GM12865 (cell line): ENCODE data around the gene TBC1D8.
"Not testable (repeated sequence)": the region's sequence is repeated elsewhere in the genome, so short reads cannot be mapped to it uniquely, and the experiment has no call there.

ENCODE experiments used
- DNase-seq: peaks from one replicate; pipeline ENCODE4 v3.0.0; 2010; ENCODE audit warnings: low read depth
- H3K4me3 ChIP-seq: 2 replicates; pipeline ENCODE4 v1.5.1; 2011; ENCODE audit warnings: mild to moderate bottlenecking, low read depth, low read length, control low read depth
- CTCF ChIP-seq: IDR thresholded peaks from 2 replicates; pipeline ENCODE4 v1.5.1; 2011; ENCODE audit warnings: low read length, control low read depth, low read depth, inconsistent platforms; ENCODE audit not compliant: insufficient read depth; ENCODE audit errors: missing control alignments

The TBC1D8 gene

GRCh38 chr2:101058386-101058785 is 92.8 kb downstream of the TBC1D8 start:
- TF ChIP-seq CTCF: no peak
- H3K4me3 ChIP-seq: no peak overlapping the region
- DNase-seq: no peak

GRCh38 chr2:101057051-101057933 is 93.9 kb downstream of the TBC1D8 start:
- DNase-seq: no peak
- H3K4me3 ChIP-seq: no peak overlapping the region

GRCh38 chr2:101053117-101053516 is 98.1 kb downstream of the TBC1D8 start:
- H3K4me3 ChIP-seq: no peak overlapping the region
- no peak for TF ChIP-seq CTCF
- no peak for DNase-seq

More at GRCh38 chr2:101057051-101057933, 93.9 kb downstream of the TBC1D8 start:
- TF ChIP-seq CTCF: no peak

- DNase-seq: peak; percentile 26
- TF ChIP-seq CTCF: no peak
- H3K4me3 ChIP-seq: no peak overlapping the region
Observed at GRCh38 chr2:101052147-101052546, 99.0 kb downstream of the TBC1D8 start.

- DNase-seq, H3K4me3 ChIP-seq: not testable (repeated sequence)
Observed at GRCh38 chr2:101050886-101051285, 100.3 kb downstream of the TBC1D8 start.

GRCh38 chr2:101048756-101049155 is 102.4 kb downstream of the TBC1D8 start:
- H3K4me3 ChIP-seq: no peak overlapping the region
- TF ChIP-seq CTCF: no peak
- no peak for DNase-seq

- no peak overlapping the region for H3K4me3 ChIP-seq
- DNase-seq: no peak
- no peak for TF ChIP-seq CTCF
Observed at GRCh38 chr2:101047774-101048173, 103.4 kb downstream of the TBC1D8 start.
